Right lobe of liver (tissue), 4 donors: ENCODE measurements around the gene MFN2.

Experiments
- POLR2A ChIP-seq: fragments of 450-650 bp; IDR thresholded peaks from one replicate; pipeline ENCODE4 v1.6.1; 2017; ENCODE audit warnings: antibody characterized with exemption, mild to moderate bottlenecking
- TF ChIP-seq, protein P1 (sequence below), 4 donors: fragments of 200-600 bp in 3 of 4; fragments of 450-650 bp in 1 of 4; IDR thresholded peaks; one replicate each; pipeline versions ENCODE4 v1.5.1 to v1.8.0; 2016 to 2022; ENCODE audit warnings: antibody characterized with exemption in 4 of 4, mild to moderate bottlenecking in 2 of 4
- donor health status: DM: no; HTN: no; CAD: no.
- donor health status: DM: no; HTN: no; CAD: no.
- donor health status: DM: no; HTN: yes; CAD: no.

DNA sequence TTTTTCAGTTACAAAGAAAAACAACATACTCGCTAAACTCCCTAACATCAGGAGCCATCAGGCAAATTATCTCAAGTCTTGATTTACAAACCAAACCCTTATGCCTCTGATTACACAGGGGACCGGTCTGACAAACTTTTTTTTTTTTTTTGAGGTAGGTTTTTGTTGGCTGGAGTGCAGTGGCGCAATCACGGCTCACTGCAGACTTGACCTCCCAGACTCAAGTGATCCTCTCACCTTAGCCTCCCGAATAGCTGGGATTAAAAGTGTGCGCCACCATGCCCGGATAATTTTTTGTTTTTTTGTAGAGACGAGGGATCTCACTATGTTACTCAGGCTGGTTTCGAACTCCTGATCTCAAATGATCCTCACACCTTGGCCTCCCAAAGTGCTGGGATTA is 35.3 kb downstream of the MFN2 start:
- TF ChIP-seq POLR2A = no peak
- TF ChIP-seq, protein P1, sequence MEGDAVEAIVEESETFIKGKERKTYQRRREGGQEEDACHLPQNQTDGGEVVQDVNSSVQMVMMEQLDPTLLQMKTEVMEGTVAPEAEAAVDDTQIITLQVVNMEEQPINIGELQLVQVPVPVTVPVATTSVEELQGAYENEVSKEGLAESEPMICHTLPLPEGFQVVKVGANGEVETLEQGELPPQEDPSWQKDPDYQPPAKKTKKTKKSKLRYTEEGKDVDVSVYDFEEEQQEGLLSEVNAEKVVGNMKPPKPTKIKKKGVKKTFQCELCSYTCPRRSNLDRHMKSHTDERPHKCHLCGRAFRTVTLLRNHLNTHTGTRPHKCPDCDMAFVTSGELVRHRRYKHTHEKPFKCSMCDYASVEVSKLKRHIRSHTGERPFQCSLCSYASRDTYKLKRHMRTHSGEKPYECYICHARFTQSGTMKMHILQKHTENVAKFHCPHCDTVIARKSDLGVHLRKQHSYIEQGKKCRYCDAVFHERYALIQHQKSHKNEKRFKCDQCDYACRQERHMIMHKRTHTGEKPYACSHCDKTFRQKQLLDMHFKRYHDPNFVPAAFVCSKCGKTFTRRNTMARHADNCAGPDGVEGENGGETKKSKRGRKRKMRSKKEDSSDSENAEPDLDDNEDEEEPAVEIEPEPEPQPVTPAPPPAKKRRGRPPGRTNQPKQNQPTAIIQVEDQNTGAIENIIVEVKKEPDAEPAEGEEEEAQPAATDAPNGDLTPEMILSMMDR (IDR thresholded peaks at IDR 0.05) = no peak
